Transverse colon (tissue), 4 donors: ENCODE data around the gene CHCHD3.

Experiments used
- CTCF ChIP-seq, 5 experiments: fragments of 200-600 bp in 3 of 5; fragments of 450-650 bp in 2 of 5; sonication (generic) in 3 of 5; IDR thresholded peaks; 1 replicate in 2 of 5; 2 replicates in 3 of 5; pipeline ENCODE4 v1.5.1; 2016 to 2017; ENCODE audit warnings: antibody characterized with exemption in 5 of 5, inconsistent platforms in 3 of 5, mild to moderate bottlenecking in 2 of 5, moderate library complexity in 1 of 5
- EP300 ChIP-seq: sonication (generic); formaldehyde crosslinking; IDR thresholded peaks from one replicate; pipeline ENCODE4 v1.6.1; 2017; ENCODE audit warnings: antibody characterized with exemption, low read depth
- POLR2A ChIP-seq: fragments of 450-650 bp; IDR thresholded peaks from one replicate; pipeline ENCODE4 v1.6.1; 2016; ENCODE audit warnings: antibody characterized with exemption, mild to moderate bottlenecking, moderate library complexity
- POLR2AphosphoS5 ChIP-seq, 3 donors: sonication (generic); formaldehyde crosslinking; IDR thresholded peaks; one replicate each; pipeline ENCODE4 v1.6.1; 2016; ENCODE audit warnings: antibody characterized with exemption in 3 of 3

GRCh38 chr7:132872034-132872433 lies 209.9 kb downstream of the CHCHD3 start:
- TF ChIP-seq CTCF (IDR thresholded peaks at IDR 0.05) (no peak), EP300 (no peak), POLR2A (no peak), POLR2AphosphoS5 (IDR thresholded peaks at IDR 0.05) (no peak)
